GM23248 (cell line): ENCODE measurements around the gene NUP93.

Experiments used
- EZH2 ChIP-seq: fragments of 200-600 bp; sonication (generic); IDR thresholded peaks from 2 replicates; pipeline ENCODE4 v1.6.1; 2018; ENCODE audit warnings: antibody characterized with exemption, mild to moderate bottlenecking; ENCODE audit not compliant: insufficient read depth, poor library complexity, severe bottlenecking
- EZH2phosphoT487 ChIP-seq: fragments of 200-600 bp; sonication (generic); IDR thresholded peaks from 2 replicates; pipeline ENCODE4 v1.6.1; 2018; ENCODE audit warnings: antibody characterized with exemption, moderate library complexity, mild to moderate bottlenecking, low read depth; ENCODE audit not compliant: insufficient read depth

DNA sequence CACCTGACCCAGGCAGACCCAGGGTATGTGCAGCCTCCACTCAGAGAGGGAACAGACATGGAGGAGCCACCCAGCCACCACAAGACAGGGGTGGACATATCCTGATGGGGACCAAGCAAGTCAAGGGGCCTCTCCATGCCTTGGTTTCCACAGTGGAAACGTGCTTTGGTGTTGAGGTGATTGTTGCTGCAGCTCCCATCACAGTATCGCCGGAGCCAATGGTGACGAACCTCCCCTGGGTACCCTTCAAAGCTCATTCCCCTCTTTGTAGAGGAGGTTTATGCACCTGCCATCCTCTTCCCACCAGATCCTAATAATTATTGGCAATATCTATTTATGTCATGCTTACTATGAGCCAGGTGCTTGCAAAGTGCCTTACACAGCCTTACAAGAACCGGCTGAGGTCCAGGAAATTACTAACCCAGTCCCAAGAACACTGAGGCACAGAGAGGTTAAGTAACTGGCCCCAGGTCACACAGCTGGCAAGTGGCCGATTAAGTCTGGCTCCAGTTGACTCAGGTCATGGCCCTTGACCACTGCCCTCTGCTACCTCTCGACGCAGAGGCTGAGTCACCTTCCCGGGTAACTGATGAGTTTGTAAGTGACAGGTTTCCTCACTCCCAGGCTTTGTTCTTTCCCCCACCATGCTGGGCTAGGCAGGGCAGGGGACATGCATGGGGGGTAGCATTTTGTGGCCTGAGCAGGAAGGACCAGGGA lies 155.7 kb downstream of the NUP93 start:
- TF ChIP-seq EZH2 (no peak), EZH2phosphoT487 (no peak)
